AG04450 (cell line): Measurements from ENCODE around the gene ZBTB34. TPM values are rescaled to one million over a fixed set of nuclear protein-coding genes. Genes with fewer than 3 reads are reported as not detected.

Experiments
- CTCF ChIA-PET: fragments of 300-600, 350-600 bp; formaldehyde crosslinking; extraction: SDS; loops from one replicate; lab custom pipeline; 2022; ENCODE audit warnings: antibody characterized with exemption, inconsistent platforms; lab: Charles Lee
- POLR2A ChIA-PET: fragments of 350-600 bp; formaldehyde crosslinking; extraction: SDS; loops from one replicate; lab custom pipeline; 2021; ENCODE audit warnings: antibody characterized with exemption, inconsistent platforms; lab: Yijun Ruan, JAX
- DNase-seq: peaks from one replicate; pipeline ENCODE4 v3.0.0-alpha.2; 2011; ENCODE audit warnings: low read depth, low spot score
- H3K27ac ChIP-seq: one replicate; pipeline ENCODE4 v1.5.1; 2012; ENCODE audit warnings: low read depth, low read length, control low read depth
- H3K27me3 ChIP-seq: one replicate; pipeline ENCODE4 v1.6.0; 2012; ENCODE audit warnings: low read length; ENCODE audit not compliant: control insufficient read depth, insufficient read depth
- H3K4me3 ChIP-seq: 2 replicates; pipeline ENCODE4 v1.5.1; 2011; ENCODE audit warnings: mild to moderate bottlenecking, low read depth, low read length, control low read depth
- H3K9me3 ChIP-seq: 2 replicates; pipeline ENCODE4 v1.5.1; 2012; ENCODE audit warnings: low read length; ENCODE audit not compliant: control insufficient read depth, insufficient read depth
- polyA plus RNA-seq: library from polyadenylated mRNA; depleted of rRNA; stranded (reverse); fragments of >200 nt; gene quantifications from 2 replicates; pipeline ENCODE4 v1.2.3, GENCODE V29; 2011
- TF ChIP-seq, protein P1 (sequence below): IDR thresholded peaks from 2 replicates; pipeline ENCODE4 v1.5.1; 2011; ENCODE audit warnings: low read depth, low read length, control low read depth, inconsistent platforms

Gene ZBTB34
- polyA plus RNA-seq, 1 experiment = 9.4 TPM

DNA sequence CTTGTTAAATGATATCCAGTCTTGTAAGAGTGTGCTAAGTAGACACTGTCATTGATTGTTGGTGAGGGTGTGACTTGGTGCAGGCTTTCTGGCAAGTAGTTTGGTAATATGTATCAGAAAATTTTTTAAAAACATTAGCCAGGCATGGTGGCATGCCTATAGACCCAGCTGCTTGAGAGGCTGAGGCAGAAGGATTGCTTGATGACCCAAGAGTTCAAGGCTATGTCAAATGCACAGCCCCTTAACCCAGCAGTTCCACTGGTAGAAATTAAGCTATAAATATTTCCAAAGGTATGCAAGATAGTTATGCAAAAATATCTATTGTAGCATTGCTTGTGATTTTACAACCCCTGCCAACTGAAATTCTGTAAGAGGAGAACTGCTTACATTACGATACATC lies 31.4 kb upstream of the ZBTB34 start:
- H3K4me3 ChIP-seq = no peak overlapping the region
- ChIA-PET POLR2A (no interaction called here), CTCF (interaction anchor here (0.6 to 0.8 kb wide), 3 partner anchors 16 to 34 kb away, joined by 3 read pairs; no protein-coding TSS in a partner anchor)
- TF ChIP-seq, protein P1, sequence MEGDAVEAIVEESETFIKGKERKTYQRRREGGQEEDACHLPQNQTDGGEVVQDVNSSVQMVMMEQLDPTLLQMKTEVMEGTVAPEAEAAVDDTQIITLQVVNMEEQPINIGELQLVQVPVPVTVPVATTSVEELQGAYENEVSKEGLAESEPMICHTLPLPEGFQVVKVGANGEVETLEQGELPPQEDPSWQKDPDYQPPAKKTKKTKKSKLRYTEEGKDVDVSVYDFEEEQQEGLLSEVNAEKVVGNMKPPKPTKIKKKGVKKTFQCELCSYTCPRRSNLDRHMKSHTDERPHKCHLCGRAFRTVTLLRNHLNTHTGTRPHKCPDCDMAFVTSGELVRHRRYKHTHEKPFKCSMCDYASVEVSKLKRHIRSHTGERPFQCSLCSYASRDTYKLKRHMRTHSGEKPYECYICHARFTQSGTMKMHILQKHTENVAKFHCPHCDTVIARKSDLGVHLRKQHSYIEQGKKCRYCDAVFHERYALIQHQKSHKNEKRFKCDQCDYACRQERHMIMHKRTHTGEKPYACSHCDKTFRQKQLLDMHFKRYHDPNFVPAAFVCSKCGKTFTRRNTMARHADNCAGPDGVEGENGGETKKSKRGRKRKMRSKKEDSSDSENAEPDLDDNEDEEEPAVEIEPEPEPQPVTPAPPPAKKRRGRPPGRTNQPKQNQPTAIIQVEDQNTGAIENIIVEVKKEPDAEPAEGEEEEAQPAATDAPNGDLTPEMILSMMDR = no peak
- no peaks in the 10 kb centered on the region for H3K9me3 ChIP-seq
- H3K27ac ChIP-seq = no peak overlapping the region
- no peak for DNase-seq
- no peaks in the 10 kb centered on the region for H3K27me3 ChIP-seq

DNA sequence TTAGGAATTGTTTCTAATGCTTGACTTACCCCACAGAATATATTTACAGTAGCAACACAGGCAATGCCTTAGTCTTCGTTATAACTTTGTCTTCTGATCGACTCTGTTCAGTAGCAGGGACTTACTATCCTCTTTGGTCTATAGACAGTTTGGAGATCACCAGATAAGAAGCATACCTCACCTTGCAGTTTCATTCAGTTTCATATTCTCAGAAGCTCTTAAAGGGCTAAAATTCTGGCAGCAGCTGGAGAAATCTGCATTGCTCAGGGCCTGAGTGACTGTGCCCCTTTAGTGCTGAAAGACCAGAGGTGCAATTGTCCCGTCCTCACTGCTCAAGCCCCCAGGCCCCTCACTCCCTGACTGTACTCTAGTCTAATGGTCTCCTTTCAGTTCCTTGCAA lies 29.6 kb upstream of the ZBTB34 start:
- no peak overlapping the region for H3K27ac ChIP-seq
- ChIA-PET CTCF (interaction anchor here (1.1 kb wide), 1 partner anchor 29 kb away, joined by 12 read pairs; no protein-coding TSS in a partner anchor), POLR2A (no interaction called here)
- TF ChIP-seq, protein P1 = no peak
- DNase-seq = no peak
- no peaks in the 10 kb centered on the region for H3K27me3 ChIP-seq
- H3K9me3 ChIP-seq = no peaks in the 10 kb centered on the region
- no peak overlapping the region for H3K4me3 ChIP-seq

DNA sequence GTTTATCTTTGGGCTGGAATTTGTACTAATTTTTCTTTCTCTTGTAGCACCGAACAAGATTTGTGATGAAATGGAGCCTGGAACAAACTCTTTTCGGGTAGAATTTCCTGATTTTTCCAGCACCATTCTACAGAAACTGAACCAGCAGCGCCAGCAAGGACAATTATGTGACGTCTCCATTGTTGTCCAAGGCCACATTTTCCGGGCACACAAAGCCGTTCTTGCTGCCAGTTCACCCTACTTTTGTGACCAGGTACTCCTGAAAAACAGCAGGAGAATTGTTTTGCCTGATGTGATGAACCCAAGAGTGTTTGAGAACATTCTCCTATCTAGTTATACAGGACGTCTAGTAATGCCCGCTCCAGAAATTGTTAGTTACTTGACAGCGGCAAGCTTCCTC lies 28.0 kb upstream of the ZBTB34 start:
- Histone ChIP-seq H3K27ac (no peak overlapping the region), H3K4me3 (no peak overlapping the region), H3K9me3 (no peaks in the 10 kb centered on the region), H3K27me3 (no peaks in the 10 kb centered on the region)
- DNase-seq = no peak
- CTCF ChIA-PET = no interaction called here
- TF ChIP-seq, protein P1 = no peak
- POLR2A ChIA-PET = no interaction called here

DNA sequence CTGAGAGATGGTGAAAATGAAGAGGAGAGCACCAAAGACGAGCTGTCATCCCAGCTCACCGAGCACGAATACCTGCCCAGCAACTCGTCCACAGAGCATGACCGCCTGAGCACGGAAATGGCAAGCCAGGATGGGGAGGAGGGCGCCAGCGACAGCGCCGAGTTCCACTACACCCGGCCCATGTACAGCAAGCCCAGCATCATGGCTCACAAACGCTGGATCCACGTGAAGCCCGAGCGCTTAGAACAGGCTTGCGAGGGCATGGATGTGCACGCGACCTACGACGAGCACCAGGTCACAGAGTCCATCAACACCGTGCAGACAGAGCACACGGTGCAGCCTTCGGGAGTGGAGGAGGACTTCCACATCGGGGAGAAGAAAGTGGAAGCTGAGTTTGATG lies 27.4 kb upstream of the ZBTB34 start:
- H3K27ac ChIP-seq = no peak overlapping the region
- no peaks in the 10 kb centered on the region for H3K9me3 ChIP-seq
- ChIA-PET CTCF (no interaction called here), POLR2A (no interaction called here)
- no peak for DNase-seq
- H3K4me3 ChIP-seq = no peak overlapping the region
- TF ChIP-seq, protein P1 = no peak
- H3K27me3 ChIP-seq = no peaks in the 10 kb centered on the region

DNA sequence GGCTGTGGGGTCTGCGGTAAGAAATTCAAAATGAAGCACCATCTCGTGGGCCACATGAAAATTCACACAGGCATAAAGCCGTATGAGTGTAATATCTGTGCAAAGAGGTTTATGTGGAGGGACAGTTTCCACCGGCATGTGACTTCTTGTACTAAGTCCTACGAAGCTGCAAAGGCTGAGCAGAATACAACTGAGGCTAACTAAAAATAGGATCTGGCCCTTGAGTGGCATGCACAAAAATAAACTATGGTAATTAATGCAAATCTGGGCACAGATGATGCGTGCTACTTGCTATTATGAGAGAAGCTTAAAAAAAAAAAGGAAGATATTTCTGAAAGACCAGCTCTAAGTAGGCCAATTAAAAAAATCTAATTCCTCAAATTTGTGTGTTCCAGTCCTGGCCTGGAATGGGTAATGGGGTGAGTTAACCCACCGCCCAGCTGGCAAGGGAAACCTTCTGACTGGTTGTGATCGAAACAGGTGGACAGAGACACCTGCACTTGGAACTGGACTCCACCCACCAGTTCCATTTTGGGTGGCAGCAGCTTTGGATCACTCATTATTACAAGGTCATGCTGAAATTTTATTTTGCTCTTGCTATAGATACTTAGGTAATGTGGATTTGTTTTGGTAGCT lies 26.6 kb upstream of the ZBTB34 start:
- DNase-seq = no peak
- Histone ChIP-seq H3K4me3 (no peak overlapping the region), H3K27me3 (no peaks in the 10 kb centered on the region), H3K27ac (no peak overlapping the region), H3K9me3 (no peaks in the 10 kb centered on the region)
- TF ChIP-seq, protein P1 = no peak
- ChIA-PET POLR2A (no interaction called here), CTCF (no interaction called here)
